Forelimb muscle (tissue), 1 donor: ENCODE measurements around the gene LDLRAD2. TPM values are rescaled to one million over a fixed set of nuclear protein-coding genes. Genes with fewer than 3 reads are reported as not detected.
A peak's percentile ranks its signal among the peaks of the same experiment; 100 is the strongest.
"Not testable (repeated sequence)": the region's sequence is repeated elsewhere in the genome, so short reads cannot be mapped to it uniquely, and the experiment has no call there.

Source experiments
- DNase-seq: peaks from one replicate; pipeline ENCODE4 v3.0.0-alpha.2; 2013; ENCODE audit warnings: low read depth
- polyA plus RNA-seq: library from polyadenylated mRNA; unstranded; fragments of 120-200 nt; gene quantifications from one replicate; pipeline ENCODE4 v1.2.1, GENCODE V29; 2013; ENCODE audit not compliant: insufficient read length

Gene LDLRAD2
- polyA plus RNA-seq, result 4.3 TPM

GRCh38 chr1:21811875-21812305 lies at the start of gene LDLRAD2:
Gene LDLRAD2, plus strand, starts transcription at chr1:21812265. Its CDS starts 187 bp downstream, at chr1:21812452.
- DNase-seq, result no peak

DNA sequence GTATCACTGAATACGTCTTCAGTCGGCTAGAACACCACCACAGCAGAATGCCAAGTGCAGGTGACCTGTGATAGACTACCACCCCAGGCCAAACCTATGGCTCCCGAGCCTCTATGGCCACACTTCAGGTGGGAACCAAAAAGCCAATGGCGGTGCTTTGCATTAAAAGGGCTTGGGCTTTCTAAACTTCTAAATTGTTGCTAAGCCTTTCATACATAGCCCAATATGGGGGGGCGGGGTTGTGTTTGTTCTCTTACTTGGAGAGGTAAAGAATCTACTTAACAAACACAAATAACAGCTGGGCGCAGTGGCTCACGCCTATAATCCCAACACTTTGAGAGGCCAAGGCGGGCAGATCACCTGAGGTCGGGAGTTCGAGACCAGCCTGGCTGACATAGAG lies 48.8 kb upstream of the LDLRAD2 start:
- no peak for DNase-seq

GRCh38 chr1:21763694-21764419 lies 48.2 kb upstream of the LDLRAD2 start:
- no peak for DNase-seq

- DNase-seq, result no peak
Observed at GRCh38 chr1:21764615-21765423, 47.2 kb upstream of the LDLRAD2 start.

GRCh38 chr1:21766210-21766609 lies 45.9 kb upstream of the LDLRAD2 start:
- no peak for DNase-seq

- not testable (repeated sequence) for DNase-seq
Observed at GRCh38 chr1:21767106-21767505, 45.0 kb upstream of the LDLRAD2 start.

DNA sequence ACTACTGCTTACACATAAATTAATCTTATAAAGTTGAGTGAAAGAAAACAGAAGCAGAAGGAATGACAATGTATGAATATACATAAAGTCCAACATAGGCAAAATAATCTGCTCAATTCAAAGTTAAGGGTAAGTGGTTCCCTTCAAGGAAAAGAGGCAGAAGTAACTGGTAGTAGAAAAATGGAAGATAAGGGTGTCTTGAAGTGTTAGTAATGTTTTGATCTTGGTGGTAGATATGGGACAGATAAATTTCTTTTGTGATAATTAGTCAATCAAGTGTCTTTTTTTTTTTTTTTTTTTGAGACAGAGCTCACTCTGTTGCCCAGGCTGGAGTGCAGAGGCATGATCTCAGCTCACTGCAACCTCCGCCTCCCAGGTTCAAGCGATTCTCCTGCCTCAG lies 41.9 kb upstream of the LDLRAD2 start:
- no peak for DNase-seq

- not testable (repeated sequence) for DNase-seq
Observed at GRCh38 chr1:21770602-21771001, 41.5 kb upstream of the LDLRAD2 start.

DNA sequence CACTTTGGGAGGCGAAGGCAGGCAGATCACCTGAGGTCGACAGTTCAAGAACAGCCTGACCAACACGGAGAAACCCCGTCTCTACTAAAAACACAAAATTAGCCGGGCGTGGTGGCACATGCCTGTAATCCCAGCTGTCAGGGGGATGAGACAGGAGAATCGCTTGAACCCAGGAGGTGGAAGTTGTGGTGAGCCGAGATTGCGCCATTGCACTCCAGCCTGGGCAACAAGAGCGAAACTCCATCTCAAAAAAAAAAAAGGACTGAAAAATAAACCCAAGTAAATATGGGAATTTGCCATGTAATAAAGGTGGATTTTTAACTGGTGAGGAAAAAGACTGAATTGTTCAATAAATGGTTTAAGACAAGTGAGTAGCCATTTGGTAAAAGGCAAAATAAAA lies 40.4 kb upstream of the LDLRAD2 start:
- not testable (repeated sequence) for DNase-seq

GRCh38 chr1:21773585-21773984 lies 38.5 kb upstream of the LDLRAD2 start:
- no peak for DNase-seq

DNA sequence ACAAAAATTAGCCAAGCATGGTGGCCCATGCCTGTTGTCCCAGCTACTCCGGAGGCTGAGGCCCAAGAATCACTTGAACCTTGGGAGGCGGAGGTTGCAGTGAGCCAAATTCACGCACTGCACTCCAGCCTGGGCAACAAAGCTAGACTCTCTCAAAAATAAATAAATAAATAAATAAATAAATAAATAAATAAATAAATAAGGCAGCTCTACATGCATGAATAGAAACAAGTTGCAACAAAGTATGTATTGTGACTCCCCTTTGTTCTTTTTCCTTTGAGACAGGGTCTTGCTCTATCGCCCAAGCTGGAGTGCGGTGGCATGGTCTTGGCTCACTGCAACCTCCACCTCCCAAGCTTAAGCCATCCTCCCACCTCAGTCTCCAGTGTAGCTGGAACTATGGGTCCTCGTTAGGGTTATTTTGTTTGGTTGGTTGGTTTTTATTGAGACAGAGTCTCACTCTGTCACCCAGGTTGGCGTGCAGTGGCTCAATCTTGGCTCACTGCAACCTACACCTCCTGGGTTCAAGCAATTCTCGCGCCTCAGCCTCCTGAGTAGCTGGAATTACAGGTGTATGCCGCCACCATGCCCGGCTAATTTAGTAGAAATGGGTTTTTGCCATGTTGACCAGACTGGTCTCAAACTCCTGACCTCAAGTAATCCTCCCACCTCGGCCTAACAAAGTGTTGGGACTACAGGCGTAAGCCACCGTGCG lies 37.1 kb upstream of the LDLRAD2 start:
- no peak for DNase-seq

- no peak for DNase-seq
Observed at GRCh38 chr1:21775550-21775914, 36.5 kb upstream of the LDLRAD2 start.

DNA sequence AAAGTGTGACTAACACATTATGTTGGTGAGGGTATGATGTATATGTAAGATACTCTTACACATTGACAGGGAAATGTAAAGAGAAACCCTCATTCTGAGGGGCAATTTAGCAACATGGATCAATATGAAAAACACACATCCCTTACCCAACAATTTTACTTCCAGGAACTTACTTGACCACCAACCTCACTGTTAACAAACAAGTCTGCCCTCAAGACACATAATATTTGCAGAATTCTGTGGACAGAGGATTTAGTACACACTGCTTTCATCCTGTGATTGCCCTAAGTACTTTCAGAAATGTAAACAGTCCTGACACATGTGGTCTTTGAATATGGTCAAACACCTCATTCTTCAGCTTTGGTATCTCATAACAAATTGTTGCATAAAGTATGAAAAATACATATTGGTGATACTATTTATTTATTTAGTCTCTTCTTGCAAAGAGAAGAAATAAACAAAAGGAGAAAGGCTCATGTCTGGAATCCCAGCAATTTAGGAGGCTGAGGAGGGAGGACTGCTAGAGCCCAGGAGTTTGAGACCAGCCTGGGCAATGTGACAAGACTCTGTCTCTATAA lies 36.0 kb upstream of the LDLRAD2 start:
- no peak for DNase-seq

DNA sequence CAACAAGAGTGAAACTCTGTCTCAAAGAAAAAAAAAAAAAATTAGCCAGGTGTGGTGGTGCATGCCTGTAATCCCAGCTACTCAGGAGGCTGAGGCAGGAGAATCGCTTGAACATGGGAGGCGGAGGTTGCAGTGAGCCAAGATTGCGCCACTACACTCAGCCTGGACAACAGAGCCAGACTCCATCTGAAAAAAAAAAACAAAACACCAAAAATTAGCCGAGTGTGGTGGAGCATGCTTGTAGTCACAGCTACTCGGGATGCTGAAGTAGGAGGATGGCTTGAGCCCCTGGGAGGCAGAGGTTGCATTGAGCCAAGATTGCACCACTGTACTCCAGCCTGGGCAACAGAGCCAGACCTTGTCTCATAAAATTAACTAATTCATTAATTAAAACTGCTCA lies 35.1 kb upstream of the LDLRAD2 start:
- not testable (repeated sequence) for DNase-seq

DNA sequence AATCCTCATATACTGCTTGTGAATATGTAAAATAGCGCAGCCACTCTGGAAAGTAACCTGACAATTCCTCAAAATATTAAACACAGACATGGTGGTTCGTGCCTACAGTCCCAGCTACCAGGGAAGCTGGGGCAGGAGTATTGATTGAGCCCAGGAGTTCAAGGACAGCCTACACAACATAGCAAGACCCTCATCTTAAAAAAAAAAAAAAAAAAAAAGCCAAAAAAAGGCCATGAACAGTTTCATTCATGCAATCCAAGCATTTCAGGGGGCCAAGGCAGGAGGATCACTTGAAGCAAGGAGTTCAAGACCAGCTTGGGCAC lies 33.7 kb upstream of the LDLRAD2 start:
- DNase-seq, result no peak

GRCh38 chr1:21779613-21780521 lies 32.2 kb upstream of the LDLRAD2 start:
- no peak for DNase-seq

DNA sequence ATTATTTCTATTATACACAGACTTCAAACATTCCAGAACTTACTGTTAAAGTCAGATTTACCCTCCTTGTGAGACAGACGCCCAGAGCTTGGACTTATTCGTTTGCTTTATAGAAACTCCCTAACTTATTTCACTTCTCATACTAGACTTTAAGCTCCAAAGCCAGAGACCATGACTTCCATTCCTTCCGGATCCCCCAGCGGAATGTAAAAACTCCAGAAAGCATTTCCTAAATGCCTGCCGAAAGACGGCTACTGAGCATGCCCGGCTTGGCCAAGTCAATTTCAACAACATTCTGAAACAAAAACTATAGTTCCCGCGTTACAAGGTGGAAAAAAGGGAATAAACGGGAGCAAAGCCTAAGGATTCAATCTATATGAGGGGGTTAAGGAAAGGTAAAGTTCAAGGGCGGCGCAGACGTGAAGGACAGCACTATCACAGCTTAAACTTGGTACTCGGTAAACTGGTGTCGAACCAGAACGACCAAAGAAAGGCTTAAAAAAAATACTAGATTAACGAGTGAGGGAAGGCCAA lies 30.2 kb upstream of the LDLRAD2 start:
- no peak for DNase-seq

GRCh38 chr1:21782349-21782867 lies 29.7 kb upstream of the LDLRAD2 start:
- peak; percentile 44 for DNase-seq

DNA sequence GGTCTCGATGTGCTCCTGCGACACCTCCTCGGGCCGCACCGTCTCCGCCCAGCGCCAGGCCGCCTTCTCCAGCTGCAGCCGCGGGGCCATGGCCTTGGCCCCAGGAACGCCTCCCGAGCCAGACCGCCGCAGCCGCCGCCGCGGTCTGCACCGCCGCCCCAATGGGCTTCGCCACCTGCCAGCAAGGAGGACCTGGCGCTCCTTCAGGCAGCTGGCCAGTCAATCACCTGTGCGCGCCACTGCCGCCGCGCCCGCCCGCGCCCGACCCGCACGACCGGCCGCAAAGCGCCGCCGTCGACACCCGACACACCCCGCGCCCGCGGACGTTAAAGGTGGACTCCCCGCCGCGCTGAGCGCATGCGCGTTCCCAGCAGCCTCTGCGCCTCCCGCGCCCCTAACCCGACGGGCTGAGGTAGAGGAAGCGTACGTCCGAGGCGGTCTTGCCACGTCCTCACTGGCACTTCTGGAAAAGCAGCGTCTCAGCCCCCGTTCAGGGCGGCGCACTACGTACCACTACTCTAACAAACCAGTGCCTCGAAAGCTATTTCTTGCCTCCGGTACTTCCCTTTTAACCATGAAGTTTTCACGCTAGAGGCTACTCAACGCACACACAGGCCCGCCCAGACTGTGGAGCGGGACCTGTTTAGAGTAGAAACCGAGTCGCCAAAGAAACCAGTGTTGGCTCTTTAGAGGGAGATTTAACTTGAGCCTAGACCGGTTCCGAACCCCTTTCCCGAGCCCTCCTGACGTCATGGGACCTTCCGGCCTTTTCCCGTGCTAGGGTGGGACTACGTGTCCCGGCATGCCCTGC lies 29.0 kb upstream of the LDLRAD2 start, which contains the start of gene USP48:
Gene USP48, minus strand, starts transcription at position 282 of the 811 bp plus-strand sequence. Its CDS starts 192 bp downstream, at position 90.
- DNase-seq, result peak; percentile 94
